Psoas muscle (tissue), 8 donors: ENCODE measurements around the gene CCDC63. TPM values are rescaled to one million over a fixed set of nuclear protein-coding genes. Genes with fewer than 3 reads are reported as not detected.
"Not testable (repeated sequence)": the region's sequence is repeated elsewhere in the genome, so short reads cannot be mapped to it uniquely, and the experiment has no call there.

Experiments
- ATAC-seq, 4 donors: fragments of 200-7000 bp; cut with Tn5 transposase; one replicate each; pipeline ENCODE4 v1.9.1; 2020; ENCODE audit warnings: moderate library complexity in 3 of 4, mild to moderate bottlenecking in 2 of 4
- DNase-seq, 2 donors: peaks; one replicate each; pipeline ENCODE4 v3.0.0-alpha.2; 2020
- H3K27ac ChIP-seq: fragments of 200-600 bp; one replicate; pipeline ENCODE4 v1.8.0; 2022
- H3K27me3 ChIP-seq, 3 donors: fragments of 200-600 bp in 1 of 3; one replicate each; pipeline versions ENCODE4 v1.6.1 to v1.8.0; 2013 to 2022; ENCODE audit warnings: low read length in 2 of 3, mild to moderate bottlenecking in 2 of 3, moderate library complexity in 1 of 3; ENCODE audit not compliant: insufficient read depth in 3 of 3
- H3K36me3 ChIP-seq, 2 donors: fragments of 200-600 bp in 1 of 2; one replicate each; pipeline versions ENCODE4 v1.6.1 to v1.8.0; 2013 to 2022; ENCODE audit warnings: low read depth in 1 of 2, mild to moderate bottlenecking in 1 of 2, moderate library complexity in 1 of 2; ENCODE audit not compliant: insufficient read depth in 1 of 2
- H3K4me1 ChIP-seq: fragments of 200-600 bp; one replicate; pipeline ENCODE4 v1.8.0; 2022
- H3K4me3 ChIP-seq: fragments of 200-600 bp; one replicate; pipeline ENCODE4 v1.8.0; 2022; ENCODE audit warnings: mild to moderate bottlenecking
- H3K9me3 ChIP-seq: fragments of 200-600 bp; one replicate; pipeline ENCODE4 v1.8.0; 2022
- CTCF ChIP-seq: fragments of 200-600 bp; IDR thresholded peaks from one replicate; pipeline ENCODE4 v1.8.0; 2022; ENCODE audit warnings: antibody characterized with exemption
- WGBS, 3 donors: extraction: QIAGEN DNeasy Blood & Tissue Kit; methylation state at CpG; one replicate each; pipeline versions ENCODE4 v1.1.6 to v1.1.7; 2013; 5-methylcytosine and 5-hydroxymethylcytosine counted together
- intact Hi-C, 2 donors: fragments of 100-400 bp; cut with DNase I; formaldehyde crosslinking; loops; one replicate each; pipeline versions ENCODE4 v1.11.0 to v1.14.2; 2022
- polyA plus RNA-seq, 3 donors: library from polyadenylated mRNA; stranded (reverse); fragments of 200-250 nt; gene quantifications; one replicate each; pipeline ENCODE4 v1.2.3, GENCODE V29; 2013
- total RNA-seq, 4 donors: library from RNA; stranded (reverse); fragmentation: NEBNext Ultra II Directional in 2 of 4; extraction: Animal tissue kit (Norgen Biotek cat#: 25700) in 2 of 4; gene quantifications; one replicate each; pipeline versions ENCODE4 v1.2.1 to v1.2.4, GENCODE V29; 2021 to 2023
- donor health status: healthy with polysubstance abuse.
- donor health status: DM: no; HTN: no; CAD: no; lungs with moderate emphysema.
- donor health status: Bipolar disorder and iron deficiency.
- donor health status: healthy.
- donor health status: DM: yes; HTN: yes; CAD: no.
- donor health status: DM: no; HTN: no; CAD: no.
- donor health status: DM: no; HTN: no; CAD: no.
- donor health status: DM: yes; HTN: yes; CAD: no.

CCDC63 gene
- total and polyA plus RNA-seq, 7 donors = not detected

GRCh38 chr12:110856542-110856941 lies 9.8 kb downstream of the CCDC63 start:
- H3K9me3 ChIP-seq = no peaks in the 10 kb centered on the region
- no peaks in the 10 kb centered on the region for H3K4me1 ChIP-seq
- H3K27ac ChIP-seq = no peak overlapping the region
- intact Hi-C loops = no loop called here
- 48 to 62% (median 50%) methylated on average over 4 of the region's 4 CpGs for WGBS, 3 donors
- peaks cover 0 to 3% (median 0%) of the 10 kb centered on the region in 3 donors for H3K27me3 ChIP-seq
- no peaks in the 10 kb centered on the region for H3K36me3 ChIP-seq
- ATAC-seq (no peak), DNase-seq (no peak)
- H3K4me3 ChIP-seq = no peak overlapping the region
- TF ChIP-seq CTCF = no peak

GRCh38 chr12:110857528-110857927 lies 10.7 kb downstream of the CCDC63 start:
- no peaks in the 10 kb centered on the region for H3K27me3 ChIP-seq
- H3K9me3 ChIP-seq = no peaks in the 10 kb centered on the region
- intact Hi-C loops = no loop called here
- no peak overlapping the region for H3K4me3 ChIP-seq
- H3K36me3 ChIP-seq = no peaks in the 10 kb centered on the region
- whole genome bisulfite sequencing, 3 donors = 80 to 86% (median 86%) methylated on average over 5 of the region's 5 CpGs
- no peak for TF ChIP-seq CTCF
- no peak for ATAC-seq
- no peak for DNase-seq
- H3K4me1 ChIP-seq = no peaks in the 10 kb centered on the region
- H3K27ac ChIP-seq = no peak overlapping the region

DNA sequence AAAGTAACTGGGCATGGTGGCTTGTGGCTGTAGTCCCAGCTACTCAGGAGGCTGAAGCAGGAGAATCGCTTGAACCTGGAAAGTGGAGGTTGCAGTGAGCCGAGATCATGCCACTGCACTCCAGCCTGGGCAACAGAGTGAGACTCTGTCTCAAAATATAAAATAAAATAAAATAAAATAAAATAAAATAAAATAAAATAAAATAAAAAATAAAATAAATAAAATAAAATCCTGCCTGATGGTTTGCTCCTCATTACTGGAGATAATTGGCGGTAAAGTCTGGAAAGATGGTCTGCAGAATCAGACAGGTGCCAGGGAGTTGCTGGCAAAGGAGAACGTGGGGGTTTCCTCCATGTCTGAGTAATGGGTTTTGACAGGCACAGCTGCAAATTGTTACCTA lies 11.2 kb downstream of the CCDC63 start:
- H3K4me3 ChIP-seq, ATAC-seq, DNase-seq, H3K36me3 ChIP-seq, H3K27ac ChIP-seq, H3K9me3 ChIP-seq, H3K27me3 ChIP-seq, H3K4me1 ChIP-seq, intact Hi-C loops: not testable (repeated sequence)
- WGBS, 3 donors = 89 to 90% (median 89%) methylated on average over 4 of the region's 4 CpGs

GRCh38 chr12:110858848-110859247 lies 12.1 kb downstream of the CCDC63 start:
- Histone ChIP-seq H3K27me3 (no peaks in the 10 kb centered on the region), H3K4me3 (no peak overlapping the region), H3K27ac (no peak overlapping the region), H3K36me3 (no peaks in the 10 kb centered on the region), H3K9me3 (no peaks in the 10 kb centered on the region), H3K4me1 (no peaks in the 10 kb centered on the region)
- WGBS, 3 donors = 44 to 61% (median 53%) methylated on average over 8 of the region's 8 CpGs
- TF ChIP-seq CTCF = no peak
- ATAC-seq (peak in 1 of 4 donors; percentile 47), DNase-seq (no peak)
- intact Hi-C loops = no loop called here

DNA sequence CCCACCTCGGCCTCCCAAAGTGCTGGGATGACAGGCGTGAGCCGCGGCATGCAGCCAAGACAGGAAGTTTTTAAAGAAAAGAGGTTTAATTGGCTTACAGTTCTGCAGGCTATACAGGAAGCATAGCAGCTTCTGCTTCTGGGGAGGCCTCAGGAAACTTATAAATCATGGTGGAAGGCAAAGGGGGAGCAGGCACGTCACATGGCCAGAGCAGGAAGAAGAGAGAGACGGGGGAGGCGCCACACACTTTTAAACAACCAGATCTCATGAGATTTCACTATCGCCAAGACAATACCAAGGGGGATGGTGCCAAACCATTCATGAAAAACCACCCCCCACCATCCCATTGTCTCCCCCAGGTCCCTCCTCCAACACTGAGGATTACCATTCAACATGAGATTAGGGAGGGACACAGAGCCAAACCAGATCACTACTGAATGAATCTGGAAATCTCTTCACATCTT lies 14.1 kb downstream of the CCDC63 start:
- Histone ChIP-seq H3K36me3 (no peaks in the 10 kb centered on the region), H3K9me3 (no peaks in the 10 kb centered on the region), H3K4me3 (no peak overlapping the region), H3K27ac (no peak overlapping the region), H3K4me1 (no peaks in the 10 kb centered on the region), H3K27me3 (no peaks in the 10 kb centered on the region)
- no peak for DNase-seq
- no peak for TF ChIP-seq CTCF
- WGBS, 3 donors = 44 to 62% (median 52%) methylated on average over 8 of the region's 8 CpGs
- no peak for ATAC-seq
- intact Hi-C loops = no loop called here
